Tibial nerve (tissue), 4 donors: ENCODE data around the gene LMNTD1.

Experiments used
- EP300 ChIP-seq, 2 donors: sonication (generic); formaldehyde crosslinking; IDR thresholded peaks; one replicate each; pipeline ENCODE4 v1.6.1; 2017; ENCODE audit warnings: antibody characterized with exemption in 2 of 2, mild to moderate bottlenecking in 1 of 2
- POLR2A ChIP-seq, 2 donors: fragments of 450-650 bp; IDR thresholded peaks; one replicate each; pipeline ENCODE4 v1.6.1; 2017; ENCODE audit warnings: antibody characterized with exemption in 2 of 2, mild to moderate bottlenecking in 2 of 2, moderate library complexity in 2 of 2
- TF ChIP-seq, protein P1 (sequence below), 5 experiments: fragments of 200-600 bp in 3 of 5; fragments of 450-650 bp in 2 of 5; sonication (generic) in 3 of 5; IDR thresholded peaks; one replicate each; pipeline ENCODE4 v1.5.1; 2016 to 2019; ENCODE audit warnings: antibody characterized with exemption in 5 of 5, mild to moderate bottlenecking in 3 of 5, moderate library complexity in 2 of 5

DNA sequence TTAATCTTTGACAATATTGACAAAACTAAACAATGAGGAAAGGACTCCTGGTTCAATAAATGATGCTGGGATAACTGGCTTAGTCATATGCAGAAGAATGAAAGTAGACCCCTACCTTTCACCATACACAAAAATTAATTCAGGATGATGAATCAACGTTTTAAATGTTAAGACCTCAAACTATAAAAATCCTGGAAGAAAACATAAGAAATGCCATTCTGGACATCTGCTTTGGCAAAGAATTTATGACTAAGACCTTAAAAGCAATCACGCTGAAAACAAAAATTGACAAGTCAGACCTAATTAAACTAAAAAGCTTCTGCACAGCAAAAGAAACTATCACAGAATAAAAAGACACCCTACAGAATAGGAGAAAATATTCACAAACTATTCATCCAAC, 97.4 kb downstream of the LMNTD1 start:
- TF ChIP-seq, protein P1, sequence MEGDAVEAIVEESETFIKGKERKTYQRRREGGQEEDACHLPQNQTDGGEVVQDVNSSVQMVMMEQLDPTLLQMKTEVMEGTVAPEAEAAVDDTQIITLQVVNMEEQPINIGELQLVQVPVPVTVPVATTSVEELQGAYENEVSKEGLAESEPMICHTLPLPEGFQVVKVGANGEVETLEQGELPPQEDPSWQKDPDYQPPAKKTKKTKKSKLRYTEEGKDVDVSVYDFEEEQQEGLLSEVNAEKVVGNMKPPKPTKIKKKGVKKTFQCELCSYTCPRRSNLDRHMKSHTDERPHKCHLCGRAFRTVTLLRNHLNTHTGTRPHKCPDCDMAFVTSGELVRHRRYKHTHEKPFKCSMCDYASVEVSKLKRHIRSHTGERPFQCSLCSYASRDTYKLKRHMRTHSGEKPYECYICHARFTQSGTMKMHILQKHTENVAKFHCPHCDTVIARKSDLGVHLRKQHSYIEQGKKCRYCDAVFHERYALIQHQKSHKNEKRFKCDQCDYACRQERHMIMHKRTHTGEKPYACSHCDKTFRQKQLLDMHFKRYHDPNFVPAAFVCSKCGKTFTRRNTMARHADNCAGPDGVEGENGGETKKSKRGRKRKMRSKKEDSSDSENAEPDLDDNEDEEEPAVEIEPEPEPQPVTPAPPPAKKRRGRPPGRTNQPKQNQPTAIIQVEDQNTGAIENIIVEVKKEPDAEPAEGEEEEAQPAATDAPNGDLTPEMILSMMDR (IDR thresholded peaks at IDR 0.05), result no peak
- no peak for TF ChIP-seq POLR2A (IDR thresholded peaks at IDR 0.05)
- TF ChIP-seq EP300 (IDR thresholded peaks at IDR 0.05), result no peak
